CD14-positive monocyte (primary cell): ENCODE results near the gene SLC39A12. TPM values are rescaled to one million over a fixed set of nuclear protein-coding genes. Genes with fewer than 3 reads are reported as not detected.

Experiments
- DNase-seq, 3 donors: peaks; one replicate each; pipeline ENCODE4 v3.0.0-alpha.2; 2011 to 2022
- H2AFZ ChIP-seq: 2 replicates; pipeline ENCODE4 v1.6.0; 2012; ENCODE audit warnings: mild to moderate bottlenecking, low read depth, low read length, inconsistent platforms; ENCODE audit not compliant: insufficient read depth, poor library complexity, severe bottlenecking
- H3K27ac ChIP-seq, 2 donors: 1 replicate in 1 of 2; 2 replicates in 1 of 2; pipeline ENCODE4 v1.5.1; 2012 to 2013; ENCODE audit warnings: low read length in 2 of 2, control low read depth in 1 of 2, inconsistent platforms in 1 of 2, low read depth in 1 of 2, mild to moderate bottlenecking in 1 of 2
- H3K27me3 ChIP-seq, 2 donors: one replicate each; pipeline versions ENCODE4 v1.6.0 to v1.6.1; 2011 to 2013; ENCODE audit warnings: low read length in 2 of 2; ENCODE audit not compliant: control insufficient read depth in 2 of 2, insufficient read depth in 2 of 2
- H3K36me3 ChIP-seq, 2 donors: replicated peaks in 1 of 2; 1 replicate in 1 of 2; 2 replicates in 1 of 2; pipeline versions ENCODE4 v1.5.1 to v1.6.1; 2012 to 2013; ENCODE audit warnings: low read length in 2 of 2, control low read depth in 1 of 2, inconsistent platforms in 1 of 2, mild to moderate bottlenecking in 1 of 2; ENCODE audit not compliant: insufficient read depth in 2 of 2, control insufficient read depth in 1 of 2
- H3K4me1 ChIP-seq, 2 donors: 1 replicate in 1 of 2; 2 replicates in 1 of 2; pipeline versions ENCODE4 v1.5.1 to v1.6.1; 2012 to 2013; ENCODE audit warnings: low read length in 2 of 2, control low read depth in 1 of 2, inconsistent platforms in 1 of 2, mild to moderate bottlenecking in 1 of 2, moderate library complexity in 1 of 2; ENCODE audit not compliant: insufficient read depth in 2 of 2, control insufficient read depth in 1 of 2
- H3K4me2 ChIP-seq: replicated peaks from 2 replicates; pipeline ENCODE3; 2012; ENCODE audit warnings: low read length, moderate library complexity, mild to moderate bottlenecking; ENCODE audit not compliant: poor library complexity, severe bottlenecking; ENCODE audit errors: extremely low read depth
- H3K4me3 ChIP-seq, 3 experiments: fragments of 200-600 bp in 1 of 3; sonication (generic) in 1 of 3; replicated peaks in 1 of 3; 1 replicate in 2 of 3; 2 replicates in 1 of 3; pipeline ENCODE4 v1.5.1; 2011 to 2013; ENCODE audit warnings: low read length in 3 of 3, mild to moderate bottlenecking in 3 of 3, control low read depth in 2 of 3, low read depth in 2 of 3, inconsistent platforms in 1 of 3, moderate library complexity in 1 of 3
- H3K79me2 ChIP-seq: 2 replicates; pipeline ENCODE4 v1.6.0; 2012; ENCODE audit warnings: mild to moderate bottlenecking, control low read depth, inconsistent platforms, low read length, moderate library complexity; ENCODE audit not compliant: insufficient read depth
- H3K9ac ChIP-seq: 2 replicates; pipeline ENCODE4 v1.6.0; 2017; ENCODE audit warnings: low read length, mild to moderate bottlenecking; ENCODE audit not compliant: insufficient read depth, poor library complexity, severe bottlenecking
- H3K9me3 ChIP-seq, 2 donors: replicated peaks in 1 of 2; 1 replicate in 1 of 2; 2 replicates in 1 of 2; pipeline versions ENCODE4 v1.5.1 to v1.6.1; 2012 to 2013; ENCODE audit warnings: low read length in 2 of 2, control low read depth in 1 of 2; ENCODE audit not compliant: control insufficient read depth in 1 of 2, insufficient read depth in 1 of 2
- H4K20me1 ChIP-seq: 2 replicates; pipeline ENCODE4 v1.6.0; 2012; ENCODE audit warnings: mild to moderate bottlenecking, low read length, control low read depth, moderate library complexity; ENCODE audit not compliant: insufficient read depth
- H3K27ac Mint-ChIP-seq, 7 donors: one replicate each; pipeline ENCODE4 v1.8.0; 2020; ENCODE audit warnings: mild to moderate bottlenecking in 7 of 7, mixed read lengths in 7 of 7, moderate library complexity in 6 of 7, inconsistent platforms in 2 of 7
- H3K27me3 Mint-ChIP-seq, 3 donors: one replicate each; pipeline ENCODE4 v1.8.0; 2021 to 2022; ENCODE audit warnings: low read depth in 3 of 3, mild to moderate bottlenecking in 3 of 3, mixed read lengths in 3 of 3, moderate library complexity in 3 of 3, inconsistent platforms in 1 of 3
- H3K36me3 Mint-ChIP-seq, 2 donors: one replicate each; pipeline ENCODE4 v1.8.0; 2020; ENCODE audit warnings: mixed read lengths in 2 of 2, inconsistent platforms in 1 of 2, mild to moderate bottlenecking in 1 of 2
- H3K4me1 Mint-ChIP-seq: one replicate; pipeline ENCODE4 v1.8.0; 2020; ENCODE audit warnings: mild to moderate bottlenecking, mixed read lengths
- H3K4me3 Mint-ChIP-seq, 2 donors: one replicate each; pipeline ENCODE4 v1.8.0; 2020; ENCODE audit warnings: mild to moderate bottlenecking in 2 of 2, mixed read lengths in 2 of 2, moderate library complexity in 1 of 2
- H3K9me3 Mint-ChIP-seq, 7 donors: one replicate each; pipeline ENCODE4 v1.8.0; 2020 to 2022; ENCODE audit warnings: mixed read lengths in 7 of 7, mild to moderate bottlenecking in 6 of 7, moderate library complexity in 6 of 7, inconsistent platforms in 2 of 7
- WGBS: methylation state at CpG from one replicate; pipeline ENCODE4 v1.1.5; 2013; ENCODE audit warnings: missing lambda C conversion rate; ENCODE audit not compliant: insufficient coverage; 5-methylcytosine and 5-hydroxymethylcytosine counted together
- intact Hi-C, 2 donors: fragments of 100-400 bp; cut with micrococcal nuclease; formaldehyde crosslinking; loops; one replicate each; pipeline versions ENCODE4 v1.15.0 to v1.15.1; 2023
- polyA plus RNA-seq, 3 donors: library from polyadenylated mRNA; depleted of rRNA in 1 of 3; unstranded in 2 of 3; stranded (reverse) in 1 of 3; fragments of 300-500 nt in 2 of 3; fragments of >200 nt in 1 of 3; fragmentation: Illumina TruSeq in 2 of 3; gene quantifications; 1 replicate in 2 of 3; 2 replicates in 1 of 3; pipeline ENCODE4 v1.2.3, GENCODE V29; 2012 to 2021
- TF ChIP-seq, protein P1 (sequence below): fragments of 200-600 bp; IDR thresholded peaks from one replicate; pipeline ENCODE4 v1.8.0; 2022; ENCODE audit warnings: antibody characterized with exemption, mild to moderate bottlenecking

Gene SLC39A12
- polyA plus RNA-seq, 3 donors = not detected

DNA sequence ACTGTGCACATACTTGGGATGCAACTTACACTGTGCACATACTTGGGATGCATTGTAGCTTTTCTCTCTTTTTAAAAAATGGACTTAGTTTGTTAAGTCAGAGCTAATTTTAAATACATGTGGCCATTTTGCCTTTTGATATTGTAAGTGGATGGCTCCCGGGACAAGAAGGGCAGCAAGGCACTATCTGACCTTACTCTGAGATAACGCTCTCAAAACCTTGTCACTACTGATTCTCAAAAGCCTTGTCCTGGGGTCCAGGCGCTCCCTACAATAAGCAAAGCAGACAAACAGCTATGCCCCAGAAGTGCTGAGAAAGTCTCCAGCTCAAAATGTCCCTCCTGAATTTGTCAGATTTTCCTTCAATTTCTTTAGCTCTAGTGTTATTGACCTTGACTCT is 121.6 kb downstream of the SLC39A12 start:
- no peak overlapping the region for H3K4me3 Mint-ChIP-seq
- no peaks in the 10 kb centered on the region for H3K9me3 ChIP-seq

DNA sequence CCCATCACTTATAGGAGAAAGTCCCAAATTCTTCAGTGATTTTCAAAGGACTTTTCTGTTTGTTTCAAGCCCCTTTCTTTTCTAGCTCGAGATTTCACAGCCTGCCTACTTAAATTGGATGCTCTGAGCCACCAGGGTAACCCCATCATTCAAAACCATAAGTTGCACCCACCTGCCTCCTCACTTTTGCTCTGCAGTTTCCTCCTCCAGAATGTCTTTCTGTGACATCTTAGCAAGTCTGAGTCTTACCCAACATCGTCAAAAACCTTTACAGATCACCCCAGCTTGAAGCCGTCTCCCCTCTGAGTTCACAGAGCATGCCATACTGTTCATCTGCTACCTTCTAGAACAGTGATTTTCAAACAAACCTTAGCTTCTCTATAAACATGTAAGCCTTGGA is 124.2 kb downstream of the SLC39A12 start:
- no peak for DNase-seq
- Histone ChIP-seq H3K4me1 (no peaks in the 10 kb centered on the region), H3K4me2 (no peak overlapping the region), H4K20me1 (no peaks in the 10 kb centered on the region), H3K27ac (no peak overlapping the region), H3K36me3 (no peaks in the 10 kb centered on the region), H3K4me3 (no peak overlapping the region), H3K9ac (no peak overlapping the region), H2AFZ (no peak overlapping the region), H3K9me3 (no peaks in the 10 kb centered on the region), H3K79me2 (no peaks in the 10 kb centered on the region), H3K27me3 (no peaks in the 10 kb centered on the region)
- Mint-ChIP-seq H3K4me1 (no peaks in the 10 kb centered on the region), H3K36me3 (no peaks in the 10 kb centered on the region), H3K9me3 (peaks cover 0 to 10% (median 2%) of the 10 kb centered on the region in 7 donors), H3K27ac (no peak overlapping the region), H3K4me3 (no peak overlapping the region), H3K27me3 (peaks cover 0 to 3% (median 3%) of the 10 kb centered on the region in 3 donors)
- intact Hi-C loops = no loop called here
- 75% methylated on average over 1 of the region's 3 CpGs for WGBS
- TF ChIP-seq, protein P1, sequence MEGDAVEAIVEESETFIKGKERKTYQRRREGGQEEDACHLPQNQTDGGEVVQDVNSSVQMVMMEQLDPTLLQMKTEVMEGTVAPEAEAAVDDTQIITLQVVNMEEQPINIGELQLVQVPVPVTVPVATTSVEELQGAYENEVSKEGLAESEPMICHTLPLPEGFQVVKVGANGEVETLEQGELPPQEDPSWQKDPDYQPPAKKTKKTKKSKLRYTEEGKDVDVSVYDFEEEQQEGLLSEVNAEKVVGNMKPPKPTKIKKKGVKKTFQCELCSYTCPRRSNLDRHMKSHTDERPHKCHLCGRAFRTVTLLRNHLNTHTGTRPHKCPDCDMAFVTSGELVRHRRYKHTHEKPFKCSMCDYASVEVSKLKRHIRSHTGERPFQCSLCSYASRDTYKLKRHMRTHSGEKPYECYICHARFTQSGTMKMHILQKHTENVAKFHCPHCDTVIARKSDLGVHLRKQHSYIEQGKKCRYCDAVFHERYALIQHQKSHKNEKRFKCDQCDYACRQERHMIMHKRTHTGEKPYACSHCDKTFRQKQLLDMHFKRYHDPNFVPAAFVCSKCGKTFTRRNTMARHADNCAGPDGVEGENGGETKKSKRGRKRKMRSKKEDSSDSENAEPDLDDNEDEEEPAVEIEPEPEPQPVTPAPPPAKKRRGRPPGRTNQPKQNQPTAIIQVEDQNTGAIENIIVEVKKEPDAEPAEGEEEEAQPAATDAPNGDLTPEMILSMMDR = no peak

More for the DNA sequence above, 121.6 kb downstream of the SLC39A12 start:
- intact Hi-C loops = no loop called here
- no peaks in the 10 kb centered on the region for H3K36me3 ChIP-seq
- H3K4me3 ChIP-seq = no peak overlapping the region
- H3K4me2 ChIP-seq = no peak overlapping the region
- Mint-ChIP-seq H3K9me3 (peaks cover 0 to 10% (median 6%) of the 10 kb centered on the region in 7 donors), H3K27me3 (peaks cover 1 to 3% (median 3%) of the 10 kb centered on the region in 3 donors), H3K4me1 (no peaks in the 10 kb centered on the region), H3K36me3 (no peaks in the 10 kb centered on the region), H3K27ac (no peak overlapping the region)
- H3K79me2 ChIP-seq = no peaks in the 10 kb centered on the region
- no peaks in the 10 kb centered on the region for H3K27me3 ChIP-seq
- no peak for DNase-seq
- no peak overlapping the region for H3K27ac ChIP-seq
- no peaks in the 10 kb centered on the region for H4K20me1 ChIP-seq
- H2AFZ ChIP-seq = no peak overlapping the region
- H3K4me1 ChIP-seq = no peaks in the 10 kb centered on the region
- WGBS = 100% methylated on average over 3 of the region's 3 CpGs
- no peak overlapping the region for H3K9ac ChIP-seq
- TF ChIP-seq, protein P1 = no peak
